H1 (cell line): ENCODE data around the gene SEMA3A. TPM values are rescaled to one million over a fixed set of nuclear protein-coding genes. Genes with fewer than 3 reads are reported as not detected.

Source experiments
- CTCF ChIA-PET: fragments of 300-600 bp; sonication (Branson Sonifier 250); formaldehyde crosslinking; loops from one replicate; lab custom pipeline; 2021; ENCODE audit not compliant: partially characterized antibody; lab: Charles Lee
- POLR2A ChIA-PET: fragments of 300-600 bp; sonication (Branson Sonifier 250); formaldehyde crosslinking; loops from one replicate; lab custom pipeline; 2021; ENCODE audit warnings: inconsistent platforms; ENCODE audit not compliant: partially characterized antibody; lab: Charles Lee
- DNase-seq, 2 experiments: peaks; one replicate each; pipeline versions ENCODE4 v3.0.0 to v3.0.0-alpha.2; 2010 to 2022; ENCODE audit warnings: low spot score in 2 of 2, low read depth in 1 of 2, mixed read lengths in 1 of 2
- FAIRE-seq: peaks from 2 replicates; lab custom pipeline; 2011; peaks lifted over from hg19 to GRCh38; lab: Jason Lieb, UNC
- H2AFZ ChIP-seq: 2 replicates; pipeline ENCODE4 v1.8.1; 2012; ENCODE audit warnings: low read length, inconsistent platforms
- H2AK5ac ChIP-seq: 2 replicates; pipeline ENCODE4 v1.6.1; 2013; ENCODE audit warnings: low read depth, low read length
- H2BK120ac ChIP-seq: replicated peaks from 2 replicates; pipeline ENCODE3; 2013; ENCODE audit warnings: low read depth, low read length, inconsistent platforms
- H2BK12ac ChIP-seq: 2 replicates; pipeline ENCODE4 v1.6.1; 2013; ENCODE audit warnings: low read depth, low read length
- H2BK15ac ChIP-seq: 2 replicates; pipeline ENCODE4 v1.6.1; 2013; ENCODE audit warnings: low read length
- H2BK20ac ChIP-seq: 2 replicates; pipeline ENCODE4 v1.6.1; 2013; ENCODE audit warnings: low read length
- H2BK5ac ChIP-seq: 2 replicates; pipeline ENCODE4 v1.6.1; 2013; ENCODE audit warnings: low read depth, low read length
- H3K14ac ChIP-seq: 2 replicates; pipeline ENCODE4 v1.6.1; 2013; ENCODE audit warnings: inconsistent platforms; ENCODE audit not compliant: insufficient read length
- H3K18ac ChIP-seq: 2 replicates; pipeline ENCODE4 v1.6.1; 2013; ENCODE audit warnings: low read length; ENCODE audit errors: extremely low read depth
- H3K23ac ChIP-seq: 2 replicates; pipeline ENCODE4 v1.6.1; 2013; ENCODE audit warnings: inconsistent platforms; ENCODE audit not compliant: insufficient read length
- H3K23me2 ChIP-seq: 2 replicates; pipeline ENCODE4 v1.6.1; 2013; ENCODE audit warnings: low read depth, low read length
- H3K27ac ChIP-seq: 2 replicates; pipeline ENCODE4 v1.6.1; 2011; ENCODE audit warnings: low read depth, low read length, inconsistent platforms
- H3K27me3 ChIP-seq, 4 experiments: replicated peaks in 1 of 4; 1 replicate in 1 of 4; 2 replicates in 3 of 4; pipeline versions ENCODE4 v1.6.1 to v1.8.1; 2011 to 2013; ENCODE audit warnings: low read length in 3 of 4, mild to moderate bottlenecking in 3 of 4, inconsistent platforms in 2 of 4, mixed read lengths in 2 of 4, moderate library complexity in 1 of 4; ENCODE audit not compliant: control insufficient read depth in 3 of 4, insufficient read depth in 3 of 4; ENCODE audit errors: extremely low read depth in 1 of 4
- H3K36me3 ChIP-seq, 4 experiments: 2 replicates each; pipeline versions ENCODE4 v1.6.1 to v1.8.1; 2011 to 2013; ENCODE audit warnings: mild to moderate bottlenecking in 4 of 4, low read length in 3 of 4, moderate library complexity in 2 of 4, control low read depth in 1 of 4, inconsistent platforms in 1 of 4; ENCODE audit not compliant: insufficient read depth in 4 of 4, control insufficient read depth in 2 of 4
- H3K4ac ChIP-seq: replicated peaks from 2 replicates; pipeline ENCODE3; 2013; ENCODE audit warnings: low read length, low read depth, mixed read lengths, inconsistent platforms; ENCODE audit not compliant: insufficient read length
- H3K4me1 ChIP-seq, 4 experiments: replicated peaks in 1 of 4; 1 replicate in 1 of 4; 2 replicates in 3 of 4; pipeline versions ENCODE4 v1.6.1 to v1.8.1; 2011 to 2013; ENCODE audit warnings: low read length in 3 of 4, inconsistent platforms in 2 of 4, mixed read lengths in 1 of 4; ENCODE audit not compliant: insufficient read depth in 4 of 4, control insufficient read depth in 3 of 4
- H3K4me2 ChIP-seq, 2 experiments: 2 replicates each; pipeline versions ENCODE4 v1.6.1 to v1.8.1; 2011 to 2013; ENCODE audit warnings: low read depth in 2 of 2, low read length in 2 of 2, control low read depth in 1 of 2, inconsistent platforms in 1 of 2, mild to moderate bottlenecking in 1 of 2; ENCODE audit not compliant: insufficient read depth in 1 of 2
- H3K4me3 ChIP-seq, 4 experiments: fragments of 200-600, 300-600 bp in 1 of 4; sonication (generic), shearing (Covaris generic), sonication (Bioruptor Twin) in 1 of 4; 2 replicates each; pipeline versions ENCODE4 v1.5.1 to v1.8.1; 2011 to 2016; ENCODE audit warnings: low read length in 4 of 4, low read depth in 3 of 4, control low read depth in 2 of 4, inconsistent platforms in 2 of 4, mild to moderate bottlenecking in 2 of 4, mixed read lengths in 1 of 4, moderate library complexity in 1 of 4; ENCODE audit not compliant: insufficient read depth in 2 of 4; ENCODE audit errors: extremely low read depth in 1 of 4
- H3K56ac ChIP-seq: replicated peaks from 2 replicates; pipeline ENCODE3; 2013; ENCODE audit warnings: low read depth, mild to moderate bottlenecking, mixed read lengths, low read length, inconsistent platforms; ENCODE audit not compliant: insufficient read length
- H3K79me1 ChIP-seq: 2 replicates; pipeline ENCODE4 v1.6.1; 2013; ENCODE audit warnings: low read depth, low read length, control low read depth
- H3K79me2 ChIP-seq, 2 experiments: 2 replicates each; pipeline versions ENCODE4 v1.6.1 to v1.8.1; 2012 to 2013; ENCODE audit warnings: low read length in 2 of 2, mild to moderate bottlenecking in 2 of 2, inconsistent platforms in 1 of 2; ENCODE audit not compliant: insufficient read depth in 2 of 2, control insufficient read depth in 1 of 2
- H3K9ac ChIP-seq, 4 experiments: replicated peaks in 1 of 4; 1 replicate in 1 of 4; 2 replicates in 3 of 4; pipeline versions ENCODE4 v1.6.1 to v1.8.1; 2011 to 2013; ENCODE audit warnings: low read depth in 3 of 4, low read length in 3 of 4, control low read depth in 2 of 4, mild to moderate bottlenecking in 2 of 4, moderate library complexity in 2 of 4, inconsistent platforms in 1 of 4; ENCODE audit errors: extremely low read depth in 1 of 4
- H3K9me3 ChIP-seq, 2 experiments: 2 replicates each; pipeline versions ENCODE4 v1.6.1 to v1.8.1; 2012 to 2013; ENCODE audit warnings: mild to moderate bottlenecking in 2 of 2, moderate library complexity in 2 of 2, control low read depth in 1 of 2, inconsistent platforms in 1 of 2, low read depth in 1 of 2, low read length in 1 of 2, mixed read lengths in 1 of 2; ENCODE audit not compliant: insufficient read depth in 2 of 2
- H4K20me1 ChIP-seq, 2 experiments: replicated peaks in 1 of 2; 2 replicates each; pipeline versions ENCODE3 to v1.8.1; 2011 to 2013; ENCODE audit warnings: inconsistent platforms in 2 of 2, low read length in 2 of 2, mild to moderate bottlenecking in 1 of 2; ENCODE audit not compliant: insufficient read depth in 2 of 2, control insufficient read depth in 1 of 2
- H4K5ac ChIP-seq: 2 replicates; pipeline ENCODE4 v1.6.1; 2013; ENCODE audit warnings: low read length, low read depth, mixed read lengths, inconsistent platforms; ENCODE audit not compliant: insufficient read length
- H4K8ac ChIP-seq: 2 replicates; pipeline ENCODE4 v1.8.0; 2013; ENCODE audit warnings: mild to moderate bottlenecking, moderate library complexity, low read length, inconsistent platforms; ENCODE audit not compliant: insufficient read depth; ENCODE audit errors: extremely low read depth
- H4K91ac ChIP-seq: replicated peaks from 2 replicates; pipeline ENCODE3; 2013; ENCODE audit warnings: low read length, mixed read lengths, inconsistent platforms; ENCODE audit not compliant: insufficient read length
- E2F6 ChIP-seq: IDR thresholded peaks from 2 replicates; pipeline ENCODE4 v1.6.1; 2012; ENCODE audit warnings: inconsistent platforms
- KDM4A ChIP-seq: IDR thresholded peaks from one replicate; pipeline ENCODE4 v1.7.1; 2012; ENCODE audit warnings: low read depth, mild to moderate bottlenecking, moderate library complexity, low read length, inconsistent platforms; ENCODE audit not compliant: severe bottlenecking
- TAF7 ChIP-seq: optimal IDR thresholded peaks from 2 replicates; pipeline ENCODE3; 2011; ENCODE audit warnings: low read depth, mild to moderate bottlenecking, inconsistent platforms, low read length, moderate library complexity, borderline replicate concordance
- WGBS, 2 experiments: shearing (Covaris generic) in 1 of 2; methylation state at CpG; one replicate each; pipeline versions ENCODE4 v1.1.6 to v1.1.7; 2013 to 2015; ENCODE audit warnings: low lambda C conversion rate in 2 of 2, mixed read lengths in 2 of 2, inconsistent platforms in 1 of 2, low coverage in 1 of 2, missing lambda C conversion rate in 1 of 2; ENCODE audit not compliant: insufficient replicate concordance in 2 of 2, insufficient coverage in 1 of 2, insufficient read length in 1 of 2; ENCODE audit errors: extremely low coverage in 1 of 2, missing lambda C conversion rate in 1 of 2; 5-methylcytosine and 5-hydroxymethylcytosine counted together
- polyA plus RNA-seq, 7 experiments: library from polyadenylated mRNA; depleted of rRNA in 3 of 7; stranded (reverse) in 5 of 7; unstranded in 2 of 7; fragments of >200 nt in 5 of 7; fragments of 200-250 nt in 2 of 7; gene quantifications; 1 replicate in 5 of 7; 2 replicates in 1 of 7; 4 replicates in 1 of 7; pipeline versions ENCODE4 v1.2.1 to v1.2.3, GENCODE V29; 2011 to 2013; ENCODE audit warnings: missing spikeins in 2 of 7, mixed read lengths in 2 of 7
- total RNA-seq: library from RNA; stranded (reverse); fragmentation: NEBNext Ultra II Directional; extraction: Animal tissue kit (Norgen Biotek cat#: 25700); gene quantifications from 2 replicates; pipeline ENCODE4 v1.2.1, GENCODE V29; 2021

Gene SEMA3A
- total and polyA plus RNA-seq, 2 of the 8 experiments (the other 6 are each of a cell fraction or from before 2014, with no cell fraction given), result 8.1 to 45.9 TPM

DNA sequence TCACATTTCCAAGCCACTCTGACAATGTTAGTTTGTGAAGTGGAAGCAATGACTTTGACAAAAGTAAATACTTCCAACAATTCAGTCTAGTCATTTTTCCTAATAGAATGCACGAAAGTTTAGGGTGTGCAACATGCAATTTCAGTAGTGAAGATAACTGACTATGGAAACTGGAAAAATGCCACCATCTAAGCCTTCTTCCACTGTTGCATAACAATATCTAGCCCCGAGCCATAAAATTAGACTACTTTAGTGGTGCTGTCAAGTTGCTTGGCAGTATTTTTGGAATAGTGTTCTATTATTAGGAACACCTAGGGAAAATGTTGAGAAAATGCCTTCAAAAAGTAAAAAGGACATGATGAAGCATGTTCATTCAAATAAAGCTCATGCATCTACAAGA is 17.9 kb downstream of the SEMA3A start:
- Histone ChIP-seq H3K23me2 (no peaks in the 10 kb centered on the region), H2AK5ac (no peak overlapping the region), H3K36me3 (peaks cover 0 to 15% (median 4%) of the 10 kb centered on the region in 4 experiments; a peak in 3 of 8 replicates), H4K8ac (no peak overlapping the region), H3K23ac (no peak overlapping the region), H4K20me1 (no peaks in the 10 kb centered on the region), H3K4ac (no peak overlapping the region), H3K9ac (no peak overlapping the region), H4K5ac (no peak overlapping the region), H3K27me3 (no peaks in the 10 kb centered on the region), H2BK15ac (no peak overlapping the region), H2BK12ac (no peak overlapping the region), H3K27ac (no peak overlapping the region), H3K14ac (no peak overlapping the region), H2BK5ac (no peak overlapping the region), H3K18ac (no peak overlapping the region), H2AFZ (no peak overlapping the region), H2BK120ac (no peak overlapping the region), H3K4me2 (no peak overlapping the region), H3K56ac (no peak overlapping the region), H3K4me3 (no peak overlapping the region), H3K79me2 (peaks cover 0 to 5% of the 10 kb centered on the region in 2 experiments; a peak in 1 of 4 replicates), H3K4me1 (no peaks in the 10 kb centered on the region), H4K91ac (no peak overlapping the region), H3K9me3 (peaks cover 15 to 17% of the 10 kb centered on the region in 2 experiments), H3K79me1 (no peaks in the 10 kb centered on the region), H2BK20ac (no peak overlapping the region)
- WGBS, 2 experiments, result 90% methylated on average over 2 of the region's 2 CpGs; no CpG with 5 or more reads in 1 of the 2 experiments
- DNase-seq, result no peak
- FAIRE-seq, result no peak
- ChIA-PET CTCF (no interaction called here), POLR2A (no interaction called here)
- TF ChIP-seq KDM4A (no peak), E2F6 (no peak), TAF7 (no peak)
